Activated naive CD8-positive, alpha-beta T cell (primary cell): ENCODE results near the gene ZNF384.
"Not testable (repeated sequence)": the region's sequence is repeated elsewhere in the genome, so short reads cannot be mapped to it uniquely, and the experiment has no call there.

Experiments
- H3K27ac Mint-ChIP-seq: one replicate; pipeline ENCODE4 v1.8.0; 2021; ENCODE audit warnings: mixed read lengths
- H3K27me3 Mint-ChIP-seq: one replicate; pipeline ENCODE4 v1.8.0; 2021; ENCODE audit warnings: mixed read lengths
- H3K36me3 Mint-ChIP-seq: one replicate; pipeline ENCODE4 v1.8.0; 2021; ENCODE audit warnings: mixed read lengths
- H3K4me1 Mint-ChIP-seq: one replicate; pipeline ENCODE4 v1.8.0; 2021; ENCODE audit warnings: low read depth, mixed read lengths
- H3K4me3 Mint-ChIP-seq: one replicate; pipeline ENCODE4 v1.8.0; 2021; ENCODE audit warnings: mild to moderate bottlenecking, mixed read lengths
- H3K9me3 Mint-ChIP-seq: one replicate; pipeline ENCODE4 v1.8.0; 2021; ENCODE audit warnings: low read depth, mixed read lengths

Gene ZNF384

DNA sequence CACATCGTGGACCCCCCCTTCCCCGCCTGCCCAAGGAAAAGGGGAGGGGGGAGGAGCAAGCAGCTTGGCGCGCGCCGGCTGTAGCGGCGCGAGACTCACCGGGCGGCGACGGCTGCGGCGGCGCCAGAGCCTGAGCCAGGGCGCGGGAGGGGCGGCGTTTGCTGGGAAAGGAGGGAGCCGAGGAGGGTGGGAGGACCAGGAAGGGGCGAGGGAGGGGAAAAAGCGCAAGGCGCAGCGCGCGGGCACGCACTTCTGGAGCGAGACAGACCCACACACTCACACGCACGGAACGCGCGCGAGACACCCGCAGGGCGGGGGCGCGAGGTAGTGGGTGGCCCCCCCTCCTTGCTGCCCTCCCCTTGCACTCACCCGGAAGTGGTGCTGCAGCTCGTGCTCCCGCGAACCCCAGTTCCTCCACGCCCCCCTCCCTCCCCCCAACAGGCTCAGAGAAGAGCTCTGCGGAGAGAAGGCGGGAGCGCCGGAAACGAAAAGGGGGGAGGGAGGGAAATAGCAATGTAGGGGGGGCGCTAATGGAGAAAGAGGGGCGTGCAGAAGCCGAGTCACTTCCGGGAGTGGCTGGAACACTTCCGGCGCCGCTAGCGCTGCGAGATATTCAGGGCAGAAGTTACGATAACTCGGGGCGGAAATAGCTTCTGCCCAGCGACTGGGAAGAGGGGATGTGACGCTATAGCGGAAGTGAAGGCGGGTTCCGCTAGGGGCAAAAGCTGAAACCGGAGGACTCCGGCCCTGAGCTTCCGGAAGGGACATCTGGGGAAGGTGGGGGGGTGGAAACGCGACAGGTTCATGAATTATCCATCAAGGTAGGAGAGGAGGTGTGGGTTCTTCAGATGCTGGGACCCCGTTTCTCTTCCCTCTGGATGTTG lies at the start of gene ZNF384:
Gene ZNF384, minus strand, starts transcription at position 377 of the 884 bp plus-strand sequence. CDS start 9,855 bp downstream, outside the sequence.
- Mint-ChIP-seq H3K27me3 (no peaks in the 10 kb centered on the region), H3K4me1 (peaks cover 50% of the 10 kb centered on the region), H3K36me3 (peaks cover 4% of the 10 kb centered on the region), H3K27ac (peak within 1 kb of the TSS; percentile 94), H3K9me3 (no peaks in the 10 kb centered on the region), H3K4me3 (peak within 1 kb of the TSS; percentile 98)

DNA sequence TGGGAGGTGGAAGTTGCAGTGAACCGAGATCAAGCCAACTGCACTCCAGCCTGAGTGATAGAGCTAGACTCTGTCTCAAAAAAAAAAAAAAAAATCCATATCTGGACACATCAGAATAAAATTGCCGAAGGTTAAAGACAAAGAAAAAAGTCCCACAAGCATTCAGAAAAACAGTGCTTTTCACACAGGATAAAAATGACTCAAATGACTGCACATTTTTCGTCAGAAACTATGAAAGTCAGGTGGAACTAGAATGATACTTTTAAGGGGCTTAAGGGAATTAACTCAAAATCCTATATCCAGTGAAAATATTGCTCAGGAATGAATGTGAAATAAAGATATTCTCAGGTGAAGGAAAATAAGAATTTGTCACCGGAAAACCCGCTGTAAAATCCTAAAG lies 47.6 kb upstream of the ZNF384 start:
- Mint-ChIP-seq H3K27ac (no peak overlapping the region), H3K36me3 (peaks cover 3% of the 10 kb centered on the region), H3K9me3 (no peaks in the 10 kb centered on the region), H3K27me3 (no peaks in the 10 kb centered on the region), H3K4me1 (peaks cover 6% of the 10 kb centered on the region), H3K4me3 (no peak overlapping the region)

- Mint-ChIP-seq H3K4me3 (no peak overlapping the region), H3K27me3 (no peaks in the 10 kb centered on the region), H3K27ac (peak overlapping the region; percentile 34)
Observed at GRCh38 chr12:6735448-6736191, 46.4 kb upstream of the ZNF384 start.

DNA sequence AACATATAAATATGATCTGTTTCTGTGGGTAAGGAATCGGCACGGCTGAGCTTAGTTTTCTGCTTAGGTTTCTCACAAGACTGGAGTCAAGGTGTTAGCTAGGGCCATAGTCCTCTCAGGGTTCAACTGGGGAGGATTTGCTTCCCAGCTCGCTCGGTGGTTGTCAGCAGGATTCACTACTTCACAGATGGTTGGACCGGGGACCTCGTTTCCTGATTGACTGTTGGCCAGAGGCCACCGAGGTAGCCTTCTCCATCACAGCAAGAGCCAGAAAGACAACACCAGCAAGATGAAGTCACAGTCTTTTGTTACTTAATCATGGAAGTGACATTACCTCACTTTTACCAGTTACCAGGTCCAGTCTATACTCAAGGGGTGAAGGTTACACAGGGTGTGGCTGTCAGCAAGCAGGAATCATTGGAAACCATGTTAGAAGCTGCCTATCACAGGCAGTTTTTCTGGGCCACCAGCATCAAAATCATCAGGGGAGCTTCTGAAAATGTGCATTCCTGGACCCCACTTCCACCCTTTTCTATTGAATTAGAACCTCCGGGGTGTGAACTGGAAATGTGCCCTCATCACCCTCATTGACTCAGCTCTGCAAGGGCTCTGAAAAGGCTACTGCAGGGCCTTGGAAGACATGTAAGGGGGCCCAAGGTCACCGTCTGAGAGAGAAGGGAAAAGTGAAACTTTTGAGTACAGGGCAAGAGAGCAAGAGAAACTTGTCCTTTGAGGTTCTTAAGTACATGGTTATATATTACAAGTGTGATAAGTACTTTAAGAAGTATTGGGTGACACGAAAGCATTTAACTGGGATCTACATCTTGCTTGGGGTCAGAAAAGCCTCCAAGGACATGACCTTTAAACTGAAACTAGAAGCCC lies 45.6 kb upstream of the ZNF384 start:
- no peaks in the 10 kb centered on the region for H3K9me3 Mint-ChIP-seq
- no peak overlapping the region for H3K27ac Mint-ChIP-seq
- H3K4me1 Mint-ChIP-seq, result peaks cover 6% of the 10 kb centered on the region
- no peak overlapping the region for H3K4me3 Mint-ChIP-seq
- H3K36me3 Mint-ChIP-seq, result peaks cover 12% of the 10 kb centered on the region
- no peaks in the 10 kb centered on the region for H3K27me3 Mint-ChIP-seq

More at GRCh38 chr12:6735448-6736191, 46.4 kb upstream of the ZNF384 start:
- Mint-ChIP-seq H3K4me1 (peaks cover 6% of the 10 kb centered on the region), H3K9me3 (no peaks in the 10 kb centered on the region), H3K36me3 (peaks cover 9% of the 10 kb centered on the region)

- Mint-ChIP-seq H3K27me3 (no peaks in the 10 kb centered on the region), H3K36me3 (peaks cover 16% of the 10 kb centered on the region), H3K4me3 (no peak overlapping the region), H3K9me3 (no peaks in the 10 kb centered on the region), H3K4me1 (peaks cover 7% of the 10 kb centered on the region), H3K27ac (no peak overlapping the region)
Observed at GRCh38 chr12:6730169-6730568, 41.0 kb upstream of the ZNF384 start.

DNA sequence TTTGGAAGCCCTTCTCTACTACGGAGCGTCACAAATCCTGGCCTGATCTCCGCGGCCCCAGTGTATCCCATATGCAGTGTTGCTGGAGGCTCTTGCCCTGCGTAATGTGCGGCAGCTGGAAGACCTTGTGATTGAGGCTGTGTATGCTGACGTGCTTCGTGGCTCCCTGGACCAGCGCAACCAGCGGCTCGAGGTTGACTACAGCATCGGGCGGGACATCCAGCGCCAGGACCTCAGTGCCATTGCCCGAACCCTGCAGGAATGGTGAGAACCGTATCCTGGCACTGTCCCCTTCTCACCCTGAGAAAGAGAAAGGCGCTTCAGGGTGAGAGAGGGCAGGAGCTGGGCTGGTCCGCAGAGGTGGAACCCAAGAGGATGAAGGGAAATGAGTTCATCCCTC lies 40.0 kb upstream of the ZNF384 start:
- H3K9me3 Mint-ChIP-seq, result no peaks in the 10 kb centered on the region
- H3K4me1 Mint-ChIP-seq, result peaks cover 12% of the 10 kb centered on the region
- H3K4me3 Mint-ChIP-seq, result no peak overlapping the region
- H3K27ac Mint-ChIP-seq, result no peak overlapping the region
- peaks cover 16% of the 10 kb centered on the region for H3K36me3 Mint-ChIP-seq
- H3K27me3 Mint-ChIP-seq, result no peaks in the 10 kb centered on the region

DNA sequence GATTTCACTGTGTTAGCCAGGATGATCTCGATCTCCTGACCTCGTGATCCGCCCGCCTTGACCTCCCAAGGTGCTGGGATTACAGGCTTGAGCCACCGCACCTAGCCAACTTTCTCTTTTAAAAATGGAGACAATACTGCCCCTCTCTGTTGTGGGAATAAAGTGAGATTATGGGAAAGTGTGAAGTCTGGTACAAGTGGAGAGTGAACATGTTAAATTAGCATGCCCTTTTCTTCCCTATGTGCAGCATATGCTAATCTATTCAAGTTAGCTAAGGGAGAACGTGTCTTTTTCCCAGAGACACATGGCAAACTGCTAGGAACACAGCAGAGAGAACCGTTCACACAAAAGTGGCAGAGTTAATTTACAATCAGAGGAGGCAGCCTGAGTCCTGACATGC lies 36.2 kb upstream of the ZNF384 start:
- peaks cover 24% of the 10 kb centered on the region for H3K4me1 Mint-ChIP-seq
- no peaks in the 10 kb centered on the region for H3K27me3 Mint-ChIP-seq
- H3K27ac Mint-ChIP-seq, result no peak overlapping the region
- H3K36me3 Mint-ChIP-seq, result peaks cover 9% of the 10 kb centered on the region
- H3K4me3 Mint-ChIP-seq, result peak overlapping the region; percentile 94
- H3K9me3 Mint-ChIP-seq, result no peaks in the 10 kb centered on the region

GRCh38 chr12:6724409-6724797 lies 35.2 kb upstream of the ZNF384 start:
- Mint-ChIP-seq H3K9me3 (no peaks in the 10 kb centered on the region), H3K4me1 (peaks cover 24% of the 10 kb centered on the region), H3K4me3 (peak overlapping the region; percentile 94), H3K27me3 (no peaks in the 10 kb centered on the region), H3K27ac (peak overlapping the region; percentile 95), H3K36me3 (peaks cover 5% of the 10 kb centered on the region)

- Mint-ChIP-seq H3K36me3 (peaks cover 5% of the 10 kb centered on the region), H3K9me3 (no peaks in the 10 kb centered on the region), H3K27me3 (no peaks in the 10 kb centered on the region), H3K27ac (peak within 1 kb of the TSS; percentile 95), H3K4me3 (peak within 1 kb of the TSS; percentile 94), H3K4me1 (peaks cover 24% of the 10 kb centered on the region)
Observed at GRCh38 chr12:6723607-6724408, 34.6 kb upstream of the ZNF384 start, which contains the start of gene COPS7A. Gene COPS7A (plus strand): TSS chr12:6724046. CDS start chr12:6724657, 611 bp downstream.

DNA sequence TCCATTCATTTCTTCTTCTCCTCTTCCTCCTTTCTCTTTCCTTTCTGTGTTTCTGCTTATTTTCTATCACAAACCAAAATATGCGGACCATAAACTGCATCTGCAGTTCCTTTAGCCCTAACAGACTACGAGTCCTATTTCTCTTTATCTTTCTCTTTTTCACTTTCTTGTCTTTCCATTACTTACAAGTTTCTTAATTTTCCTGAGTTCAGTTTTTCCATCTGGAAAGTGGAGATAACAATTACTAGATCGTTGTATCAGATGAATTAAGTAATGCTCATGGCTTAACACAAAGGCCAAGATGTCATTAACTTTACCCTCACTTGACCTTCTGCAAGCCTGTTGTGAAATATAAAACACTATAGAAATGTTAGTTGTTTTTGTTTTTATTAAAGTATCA lies 33.7 kb upstream of the ZNF384 start:
- peaks cover 24% of the 10 kb centered on the region for H3K4me1 Mint-ChIP-seq
- no peaks in the 10 kb centered on the region for H3K9me3 Mint-ChIP-seq
- peak overlapping the region; percentile 50 for H3K4me3 Mint-ChIP-seq
- H3K27ac Mint-ChIP-seq, result peak overlapping the region; percentile 28
- peaks cover 2% of the 10 kb centered on the region for H3K36me3 Mint-ChIP-seq
- H3K27me3 Mint-ChIP-seq, result no peaks in the 10 kb centered on the region

DNA sequence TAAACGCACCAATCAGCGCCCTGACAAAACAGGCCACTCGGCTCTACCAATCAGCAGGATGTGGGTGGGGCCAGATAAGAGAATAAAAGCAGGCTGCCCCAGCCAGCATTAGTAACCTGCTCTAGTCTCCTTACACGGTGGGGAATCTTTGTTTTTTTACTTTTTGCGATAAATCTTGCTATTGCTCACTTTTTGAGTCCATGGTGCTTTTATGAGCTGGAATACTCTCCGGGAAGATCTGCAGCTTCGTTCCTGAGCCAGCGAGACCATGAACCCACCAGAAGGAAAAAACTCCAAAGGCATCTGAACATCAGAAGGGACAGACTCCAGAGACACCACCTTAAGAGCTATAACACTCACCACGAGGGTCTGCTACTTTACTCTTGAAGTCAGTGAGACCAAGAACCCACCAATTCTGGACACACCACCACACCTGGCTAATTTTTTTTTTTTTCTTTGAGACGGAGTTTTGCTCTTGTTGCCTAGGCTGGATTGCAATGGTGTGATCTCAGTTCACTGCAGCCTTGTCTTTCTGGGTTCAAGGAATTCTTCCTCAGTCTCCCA lies 27.8 kb upstream of the ZNF384 start:
- Mint-ChIP-seq H3K4me3 (no peak overlapping the region), H3K4me1 (no peaks in the 10 kb centered on the region), H3K27me3 (peaks cover 2% of the 10 kb centered on the region), H3K27ac (no peak overlapping the region), H3K9me3 (no peaks in the 10 kb centered on the region), H3K36me3 (no peaks in the 10 kb centered on the region)

DNA sequence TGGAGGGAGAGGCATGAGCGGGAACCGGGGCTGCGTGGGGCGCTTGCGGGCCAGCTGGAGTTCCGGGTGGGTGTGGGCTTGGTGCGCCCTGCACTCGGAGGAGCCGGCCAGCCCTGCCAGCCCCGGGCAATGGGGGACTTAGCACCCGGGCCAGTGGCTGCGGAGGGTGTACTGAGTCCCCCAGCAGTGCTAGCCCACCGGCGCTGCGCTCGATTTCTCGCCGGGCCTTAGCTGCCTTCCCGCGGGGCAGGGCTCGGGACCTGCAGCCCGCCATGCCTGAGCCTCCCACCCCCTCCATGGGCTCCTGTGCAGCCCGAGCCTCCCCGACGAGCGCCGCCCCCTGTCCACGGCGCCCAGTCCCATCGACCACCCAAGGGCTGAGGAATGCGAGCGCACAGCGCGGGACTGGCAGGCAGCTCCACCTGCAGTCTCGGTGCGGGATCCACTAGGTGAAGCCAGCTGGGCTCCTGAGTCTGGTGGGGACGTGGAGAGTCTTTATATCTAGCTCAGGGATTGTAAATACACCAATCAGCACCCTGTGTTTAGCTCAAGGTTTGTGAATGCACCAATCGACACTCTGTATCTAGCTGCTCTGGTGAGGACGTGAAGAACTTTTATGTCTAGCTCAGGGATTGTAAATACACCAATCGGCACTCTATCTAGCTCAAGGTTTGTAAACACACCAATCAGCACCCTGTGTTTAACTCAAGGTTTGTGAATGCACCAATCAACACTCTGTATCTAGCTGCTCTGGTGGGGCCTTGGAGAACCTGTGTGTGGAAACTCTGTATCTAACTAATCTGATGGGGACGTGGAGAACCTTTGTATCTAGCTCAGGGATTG lies 27.1 kb upstream of the ZNF384 start:
- H3K36me3 Mint-ChIP-seq, H3K4me3 Mint-ChIP-seq, H3K9me3 Mint-ChIP-seq, H3K27me3 Mint-ChIP-seq, H3K4me1 Mint-ChIP-seq, H3K27ac Mint-ChIP-seq: not testable (repeated sequence)

DNA sequence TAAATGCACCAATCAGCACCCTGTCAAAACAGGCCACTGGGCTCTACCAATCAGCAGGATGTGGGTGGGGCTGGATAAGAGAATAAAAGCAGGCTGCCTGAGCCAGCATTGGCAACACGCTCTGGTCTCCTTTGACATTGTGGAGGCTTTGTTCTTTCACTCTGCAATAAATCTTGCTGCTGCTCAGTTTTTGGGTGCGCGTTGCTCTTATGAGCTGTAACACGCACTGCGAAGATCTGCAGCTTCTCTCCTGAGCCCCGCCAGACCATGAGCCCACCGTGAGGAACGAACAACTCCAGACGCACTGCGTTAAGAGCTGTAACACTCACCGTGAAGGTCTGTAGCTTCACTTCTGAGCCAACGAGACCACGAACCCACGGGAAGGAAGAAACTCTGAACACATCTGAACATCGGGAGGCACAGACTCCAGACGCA lies 19.8 kb upstream of the ZNF384 start:
- Mint-ChIP-seq H3K27me3 (peaks cover 8% of the 10 kb centered on the region), H3K36me3 (no peaks in the 10 kb centered on the region), H3K27ac (peak overlapping the region; percentile 82), H3K4me3 (peak overlapping the region; percentile 85), H3K4me1 (peaks cover 7% of the 10 kb centered on the region), H3K9me3 (no peaks in the 10 kb centered on the region)
